Neural cell (in vitro differentiated cells): ENCODE measurements around the gene SRGAP2B.
"Not testable (repeated sequence)": the region's sequence is repeated elsewhere in the genome, so short reads cannot be mapped to it uniquely, and the experiment has no call there.

Source experiments
- CTCF ChIP-seq: fragments of 450-650 bp; IDR thresholded peaks from 2 replicates; pipeline ENCODE4 v1.5.1; 2014; ENCODE audit warnings: antibody characterized with exemption, mild to moderate bottlenecking, moderate library complexity; ENCODE audit not compliant: poor library complexity, severe bottlenecking
- EP300 ChIP-seq: fragments of 450-650 bp; conservative IDR thresholded peaks from 2 replicates; pipeline ENCODE4 v1.6.1; 2014; ENCODE audit warnings: antibody characterized with exemption, mild to moderate bottlenecking, moderate library complexity; ENCODE audit not compliant: poor library complexity, severe bottlenecking
- EZH2 ChIP-seq: fragments of 200-600, 300-800 bp; shearing (Covaris generic), sonication (generic); IDR thresholded peaks from 2 replicates; pipeline ENCODE4 v1.6.1; 2014; ENCODE audit warnings: antibody characterized with exemption, low read length, borderline replicate concordance, mild to moderate bottlenecking; ENCODE audit not compliant: insufficient read depth, poor library complexity, severe bottlenecking
- MXI1 ChIP-seq: fragments of 450-650 bp; conservative IDR thresholded peaks from 2 replicates; pipeline ENCODE4 v1.6.1; 2014; ENCODE audit warnings: antibody characterized with exemption, mild to moderate bottlenecking; ENCODE audit not compliant: poor library complexity, severe bottlenecking
- POLR2AphosphoS5 ChIP-seq: IDR thresholded peaks from 2 replicates; pipeline ENCODE4 v1.6.1; 2012
- REST ChIP-seq: IDR thresholded peaks from 2 replicates; pipeline ENCODE4 v1.6.1; 2012; ENCODE audit warnings: borderline replicate concordance
- SMC3 ChIP-seq: fragments of 450-650 bp; conservative IDR thresholded peaks from 2 replicates; pipeline ENCODE4 v1.6.1; 2014; ENCODE audit warnings: antibody characterized with exemption, mild to moderate bottlenecking, moderate library complexity; ENCODE audit not compliant: poor library complexity
- TAF1 ChIP-seq: IDR thresholded peaks from 2 replicates; pipeline ENCODE4 v1.6.1; 2012; ENCODE audit warnings: low read depth

- not testable (repeated sequence) for TF ChIP-seq TAF1, CTCF, EZH2, EP300, REST, POLR2AphosphoS5, SMC3, MXI1
Observed at GRCh38 chr1:144917154-144918026, 177.7 kb downstream of the SRGAP2B start.
